H1 (cell line): ENCODE results near the gene OTOL1. TPM values are rescaled to one million over a fixed set of nuclear protein-coding genes. Genes with fewer than 3 reads are reported as not detected.

Experiments used
- CTCF ChIA-PET: fragments of 300-600 bp; sonication (Branson Sonifier 250); formaldehyde crosslinking; loops from one replicate; lab custom pipeline; 2021; ENCODE audit not compliant: partially characterized antibody; lab: Charles Lee
- POLR2A ChIA-PET: fragments of 300-600 bp; sonication (Branson Sonifier 250); formaldehyde crosslinking; loops from one replicate; lab custom pipeline; 2021; ENCODE audit warnings: inconsistent platforms; ENCODE audit not compliant: partially characterized antibody; lab: Charles Lee
- DNase-seq, 2 experiments: peaks; one replicate each; pipeline versions ENCODE4 v3.0.0 to v3.0.0-alpha.2; 2010 to 2022; ENCODE audit warnings: low spot score in 2 of 2, low read depth in 1 of 2, mixed read lengths in 1 of 2
- FAIRE-seq: peaks from 2 replicates; lab custom pipeline; 2011; peaks lifted over from hg19 to GRCh38; lab: Jason Lieb, UNC
- H2AFZ ChIP-seq: 2 replicates; pipeline ENCODE4 v1.8.1; 2012; ENCODE audit warnings: low read length, inconsistent platforms
- H2AK5ac ChIP-seq: 2 replicates; pipeline ENCODE4 v1.6.1; 2013; ENCODE audit warnings: low read depth, low read length
- H2BK120ac ChIP-seq: replicated peaks from 2 replicates; pipeline ENCODE3; 2013; ENCODE audit warnings: low read depth, low read length, inconsistent platforms
- H2BK12ac ChIP-seq: 2 replicates; pipeline ENCODE4 v1.6.1; 2013; ENCODE audit warnings: low read depth, low read length
- H2BK15ac ChIP-seq: 2 replicates; pipeline ENCODE4 v1.6.1; 2013; ENCODE audit warnings: low read length
- H2BK20ac ChIP-seq: 2 replicates; pipeline ENCODE4 v1.6.1; 2013; ENCODE audit warnings: low read length
- H2BK5ac ChIP-seq: 2 replicates; pipeline ENCODE4 v1.6.1; 2013; ENCODE audit warnings: low read depth, low read length
- H3K14ac ChIP-seq: 2 replicates; pipeline ENCODE4 v1.6.1; 2013; ENCODE audit warnings: inconsistent platforms; ENCODE audit not compliant: insufficient read length
- H3K18ac ChIP-seq: 2 replicates; pipeline ENCODE4 v1.6.1; 2013; ENCODE audit warnings: low read length; ENCODE audit errors: extremely low read depth
- H3K23ac ChIP-seq: 2 replicates; pipeline ENCODE4 v1.6.1; 2013; ENCODE audit warnings: inconsistent platforms; ENCODE audit not compliant: insufficient read length
- H3K23me2 ChIP-seq: 2 replicates; pipeline ENCODE4 v1.6.1; 2013; ENCODE audit warnings: low read depth, low read length
- H3K27ac ChIP-seq: 2 replicates; pipeline ENCODE4 v1.6.1; 2011; ENCODE audit warnings: low read depth, low read length, inconsistent platforms
- H3K27me3 ChIP-seq, 4 experiments: replicated peaks in 1 of 4; 1 replicate in 1 of 4; 2 replicates in 3 of 4; pipeline versions ENCODE4 v1.6.1 to v1.8.1; 2011 to 2013; ENCODE audit warnings: low read length in 3 of 4, mild to moderate bottlenecking in 3 of 4, inconsistent platforms in 2 of 4, mixed read lengths in 2 of 4, moderate library complexity in 1 of 4; ENCODE audit not compliant: control insufficient read depth in 3 of 4, insufficient read depth in 3 of 4; ENCODE audit errors: extremely low read depth in 1 of 4
- H3K36me3 ChIP-seq, 4 experiments: 2 replicates each; pipeline versions ENCODE4 v1.6.1 to v1.8.1; 2011 to 2013; ENCODE audit warnings: mild to moderate bottlenecking in 4 of 4, low read length in 3 of 4, moderate library complexity in 2 of 4, control low read depth in 1 of 4, inconsistent platforms in 1 of 4; ENCODE audit not compliant: insufficient read depth in 4 of 4, control insufficient read depth in 2 of 4
- H3K4ac ChIP-seq: replicated peaks from 2 replicates; pipeline ENCODE3; 2013; ENCODE audit warnings: low read length, low read depth, mixed read lengths, inconsistent platforms; ENCODE audit not compliant: insufficient read length
- H3K4me1 ChIP-seq, 4 experiments: replicated peaks in 1 of 4; 1 replicate in 1 of 4; 2 replicates in 3 of 4; pipeline versions ENCODE4 v1.6.1 to v1.8.1; 2011 to 2013; ENCODE audit warnings: low read length in 3 of 4, inconsistent platforms in 2 of 4, mixed read lengths in 1 of 4; ENCODE audit not compliant: insufficient read depth in 4 of 4, control insufficient read depth in 3 of 4
- H3K4me2 ChIP-seq, 2 experiments: 2 replicates each; pipeline versions ENCODE4 v1.6.1 to v1.8.1; 2011 to 2013; ENCODE audit warnings: low read depth in 2 of 2, low read length in 2 of 2, control low read depth in 1 of 2, inconsistent platforms in 1 of 2, mild to moderate bottlenecking in 1 of 2; ENCODE audit not compliant: insufficient read depth in 1 of 2
- H3K4me3 ChIP-seq, 4 experiments: fragments of 200-600, 300-600 bp in 1 of 4; sonication (generic), shearing (Covaris generic), sonication (Bioruptor Twin) in 1 of 4; 2 replicates each; pipeline versions ENCODE4 v1.5.1 to v1.8.1; 2011 to 2016; ENCODE audit warnings: low read length in 4 of 4, low read depth in 3 of 4, control low read depth in 2 of 4, inconsistent platforms in 2 of 4, mild to moderate bottlenecking in 2 of 4, mixed read lengths in 1 of 4, moderate library complexity in 1 of 4; ENCODE audit not compliant: insufficient read depth in 2 of 4; ENCODE audit errors: extremely low read depth in 1 of 4
- H3K56ac ChIP-seq: replicated peaks from 2 replicates; pipeline ENCODE3; 2013; ENCODE audit warnings: low read depth, mild to moderate bottlenecking, mixed read lengths, low read length, inconsistent platforms; ENCODE audit not compliant: insufficient read length
- H3K79me1 ChIP-seq: 2 replicates; pipeline ENCODE4 v1.6.1; 2013; ENCODE audit warnings: low read depth, low read length, control low read depth
- H3K79me2 ChIP-seq, 2 experiments: 2 replicates each; pipeline versions ENCODE4 v1.6.1 to v1.8.1; 2012 to 2013; ENCODE audit warnings: low read length in 2 of 2, mild to moderate bottlenecking in 2 of 2, inconsistent platforms in 1 of 2; ENCODE audit not compliant: insufficient read depth in 2 of 2, control insufficient read depth in 1 of 2
- H3K9ac ChIP-seq, 4 experiments: replicated peaks in 1 of 4; 1 replicate in 1 of 4; 2 replicates in 3 of 4; pipeline versions ENCODE4 v1.6.1 to v1.8.1; 2011 to 2013; ENCODE audit warnings: low read depth in 3 of 4, low read length in 3 of 4, control low read depth in 2 of 4, mild to moderate bottlenecking in 2 of 4, moderate library complexity in 2 of 4, inconsistent platforms in 1 of 4; ENCODE audit errors: extremely low read depth in 1 of 4
- H3K9me3 ChIP-seq, 2 experiments: 2 replicates each; pipeline versions ENCODE4 v1.6.1 to v1.8.1; 2012 to 2013; ENCODE audit warnings: mild to moderate bottlenecking in 2 of 2, moderate library complexity in 2 of 2, control low read depth in 1 of 2, inconsistent platforms in 1 of 2, low read depth in 1 of 2, low read length in 1 of 2, mixed read lengths in 1 of 2; ENCODE audit not compliant: insufficient read depth in 2 of 2
- H4K20me1 ChIP-seq, 2 experiments: replicated peaks in 1 of 2; 2 replicates each; pipeline versions ENCODE3 to v1.8.1; 2011 to 2013; ENCODE audit warnings: inconsistent platforms in 2 of 2, low read length in 2 of 2, mild to moderate bottlenecking in 1 of 2; ENCODE audit not compliant: insufficient read depth in 2 of 2, control insufficient read depth in 1 of 2
- H4K5ac ChIP-seq: 2 replicates; pipeline ENCODE4 v1.6.1; 2013; ENCODE audit warnings: low read length, low read depth, mixed read lengths, inconsistent platforms; ENCODE audit not compliant: insufficient read length
- H4K8ac ChIP-seq: 2 replicates; pipeline ENCODE4 v1.8.0; 2013; ENCODE audit warnings: mild to moderate bottlenecking, moderate library complexity, low read length, inconsistent platforms; ENCODE audit not compliant: insufficient read depth; ENCODE audit errors: extremely low read depth
- H4K91ac ChIP-seq: replicated peaks from 2 replicates; pipeline ENCODE3; 2013; ENCODE audit warnings: low read length, mixed read lengths, inconsistent platforms; ENCODE audit not compliant: insufficient read length
- BACH1 ChIP-seq: IDR thresholded peaks from 2 replicates; pipeline ENCODE4 v1.6.1; 2012; ENCODE audit warnings: low read length, improper control_type of control experiment
- BRCA1 ChIP-seq: IDR thresholded peaks from 2 replicates; pipeline ENCODE4 v1.6.1; 2012; ENCODE audit warnings: low read depth, low read length, improper control_type of control experiment
- CREB1 ChIP-seq: IDR thresholded peaks from 2 replicates; pipeline ENCODE4 v1.6.1; 2012; ENCODE audit warnings: inconsistent platforms
- CTBP2 ChIP-seq: IDR thresholded peaks from 2 replicates; pipeline ENCODE4 v1.7.0; 2011; ENCODE audit warnings: borderline replicate concordance, mild to moderate bottlenecking, moderate library complexity, mixed read lengths, low read length; ENCODE audit not compliant: insufficient read depth, insufficient read length
- EGR1 ChIP-seq: IDR thresholded peaks from 2 replicates; pipeline ENCODE4 v1.6.1; 2011; ENCODE audit warnings: low read depth, low read length, borderline replicate concordance
- FOSL1 ChIP-seq: IDR thresholded peaks from 2 replicates; pipeline ENCODE4 v1.6.1; 2011; ENCODE audit warnings: mild to moderate bottlenecking, low read depth, low read length, moderate library complexity; ENCODE audit not compliant: insufficient read depth
- HDAC6 ChIP-seq: IDR thresholded peaks from one replicate; pipeline ENCODE4 v1.7.1; 2012; ENCODE audit warnings: low read depth, mild to moderate bottlenecking, inconsistent platforms, low read length, moderate library complexity
- JUN ChIP-seq: IDR thresholded peaks from 2 replicates; pipeline ENCODE4 v1.6.1; 2011; ENCODE audit warnings: low read depth, mild to moderate bottlenecking, improper control_type of control experiment, low read length
- MAFK ChIP-seq: IDR thresholded peaks from 2 replicates; pipeline ENCODE4 v1.6.1; 2012; ENCODE audit warnings: low read depth, mild to moderate bottlenecking, improper control_type of control experiment, low read length
- NANOG ChIP-seq: IDR thresholded peaks from 2 replicates; pipeline ENCODE4 v1.6.1; 2011; ENCODE audit warnings: low read length, low read depth, mild to moderate bottlenecking, inconsistent platforms; ENCODE audit not compliant: insufficient read depth, poor library complexity, severe bottlenecking
- PHF8 ChIP-seq: fragments of 200-600 bp; sonication (generic); conservative IDR thresholded peaks from 2 replicates; pipeline ENCODE4 v1.7.1; 2012; ENCODE audit warnings: low read depth, mild to moderate bottlenecking, inconsistent platforms, low read length, moderate library complexity
- POLR2AphosphoS5 ChIP-seq: IDR thresholded peaks from 2 replicates; pipeline ENCODE4 v1.6.1; 2011; ENCODE audit warnings: low read depth, low read length
- POU5F1 ChIP-seq: IDR thresholded peaks from 2 replicates; pipeline ENCODE4 v1.6.1; 2011; ENCODE audit warnings: low read depth, mild to moderate bottlenecking, low read length, moderate library complexity
- SRF ChIP-seq: IDR thresholded peaks from 2 replicates; pipeline ENCODE4 v1.6.1; 2011; ENCODE audit warnings: mild to moderate bottlenecking, low read depth, low read length, moderate library complexity
- TEAD4 ChIP-seq: IDR thresholded peaks from 2 replicates; pipeline ENCODE4 v1.6.1; 2012; ENCODE audit warnings: low read depth, low read length, inconsistent platforms, mixed read lengths
- ZNF274 ChIP-seq: IDR thresholded peaks from 2 replicates; pipeline ENCODE4 v1.7.0; 2012; ENCODE audit warnings: low read length, borderline replicate concordance; ENCODE audit errors: extremely low read depth
- whole genome bisulfite sequencing, 2 experiments: shearing (Covaris generic) in 1 of 2; methylation state at CpG; one replicate each; pipeline versions ENCODE4 v1.1.6 to v1.1.7; 2013 to 2015; ENCODE audit warnings: low lambda C conversion rate in 2 of 2, mixed read lengths in 2 of 2, inconsistent platforms in 1 of 2, low coverage in 1 of 2, missing lambda C conversion rate in 1 of 2; ENCODE audit not compliant: insufficient replicate concordance in 2 of 2, insufficient coverage in 1 of 2, insufficient read length in 1 of 2; ENCODE audit errors: extremely low coverage in 1 of 2, missing lambda C conversion rate in 1 of 2; 5-methylcytosine and 5-hydroxymethylcytosine counted together
- polyA plus RNA-seq, 7 experiments: library from polyadenylated mRNA; depleted of rRNA in 3 of 7; stranded (reverse) in 5 of 7; unstranded in 2 of 7; fragments of >200 nt in 5 of 7; fragments of 200-250 nt in 2 of 7; gene quantifications; 1 replicate in 5 of 7; 2 replicates in 1 of 7; 4 replicates in 1 of 7; pipeline versions ENCODE4 v1.2.1 to v1.2.3, GENCODE V29; 2011 to 2013; ENCODE audit warnings: missing spikeins in 2 of 7, mixed read lengths in 2 of 7
- total RNA-seq: library from RNA; stranded (reverse); fragmentation: NEBNext Ultra II Directional; extraction: Animal tissue kit (Norgen Biotek cat#: 25700); gene quantifications from 2 replicates; pipeline ENCODE4 v1.2.1, GENCODE V29; 2021

The OTOL1 gene
- total and polyA plus RNA-seq, 2 of the 8 experiments (the other 6 are each of a cell fraction or from before 2014, with no cell fraction given): not detected

DNA sequence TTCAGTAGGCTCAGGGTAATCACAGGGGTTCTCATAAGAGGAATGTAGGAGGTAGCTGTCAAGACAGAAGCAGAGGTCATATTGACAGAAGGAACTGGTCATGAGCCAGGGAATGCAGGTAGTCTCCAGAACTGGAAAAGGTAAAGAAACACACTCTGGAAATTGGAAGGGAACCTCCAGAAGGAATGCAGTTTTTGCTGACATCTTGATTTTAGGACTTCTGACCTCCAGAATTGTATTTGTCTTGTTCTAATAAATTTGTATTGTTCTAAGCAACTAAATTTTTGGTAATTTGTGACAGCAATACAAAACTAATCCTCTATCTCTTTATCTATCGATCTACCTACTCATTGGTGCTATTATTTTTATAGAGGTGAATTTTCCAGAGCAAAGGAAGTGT is 49.2 kb downstream of the OTOL1 start:
- Histone ChIP-seq H2AK5ac (no peak overlapping the region), H3K4me1 (no peaks in the 10 kb centered on the region), H3K9me3 (no peaks in the 10 kb centered on the region), H3K4me2 (no peak overlapping the region), H3K23me2 (no peaks in the 10 kb centered on the region), H3K18ac (no peak overlapping the region), H2BK20ac (no peak overlapping the region), H2BK120ac (no peak overlapping the region), H4K20me1 (no peaks in the 10 kb centered on the region), H4K8ac (no peak overlapping the region), H4K5ac (no peak overlapping the region), H3K23ac (no peak overlapping the region), H3K79me2 (no peaks in the 10 kb centered on the region), H3K36me3 (no peaks in the 10 kb centered on the region), H3K27me3 (no peaks in the 10 kb centered on the region), H3K14ac (no peak overlapping the region), H4K91ac (no peak overlapping the region), H3K4me3 (no peak overlapping the region), H3K27ac (no peak overlapping the region), H2BK15ac (no peak overlapping the region), H3K79me1 (no peaks in the 10 kb centered on the region), H3K4ac (no peak overlapping the region), H2BK12ac (no peak overlapping the region), H3K56ac (no peak overlapping the region), H3K9ac (no peak overlapping the region), H2BK5ac (no peak overlapping the region), H2AFZ (no peak overlapping the region)
- no peak for FAIRE-seq
- ChIA-PET CTCF (interaction anchor here (0.8 kb wide), 1 partner anchor 308 kb away, joined by 3 read pairs; no protein-coding TSS in a partner anchor), POLR2A (no interaction called here)
- 93% methylated on average over 1 of the region's 1 CpG; no CpG with 5 or more reads in 1 of the 2 experiments for WGBS, 2 experiments
- no peak for DNase-seq
- TF ChIP-seq MAFK (no peak), PHF8 (no peak), CTBP2 (no peak), ZNF274 (no peak), TEAD4 (no peak), BRCA1 (no peak), FOSL1 (no peak), JUN (no peak), POLR2AphosphoS5 (no peak), POU5F1 (no peak), HDAC6 (no peak), EGR1 (no peak), NANOG (no peak), CREB1 (no peak), BACH1 (no peak), SRF (no peak)
